CD4-positive, alpha-beta T cell (primary cell): Measurements from ENCODE around the gene AGAP1. TPM values are rescaled to one million over a fixed set of nuclear protein-coding genes. Genes with fewer than 3 reads are reported as not detected.

Experiments
- ATAC-seq: fragments of 200-7000 bp; cut with Tn5 transposase; one replicate; pipeline ENCODE4 v1.10.0; 2022; ENCODE audit warnings: mild to moderate bottlenecking; ENCODE audit not compliant: poor library complexity
- CTCF ChIA-PET: fragments of 350-600 bp; sonication (Branson Sonifier 250); formaldehyde crosslinking; loops from one replicate; lab custom pipeline; 2021; ENCODE audit warnings: antibody characterized with exemption, inconsistent platforms; lab: Charles Lee
- POLR2A ChIA-PET: fragments of 350-600 bp; sonication (Branson Sonifier 250); formaldehyde crosslinking; loops from one replicate; lab custom pipeline; 2021; ENCODE audit warnings: antibody characterized with exemption, inconsistent platforms; lab: Charles Lee
- DNase-seq, 14 experiments: peaks; one replicate each; pipeline ENCODE4 v3.0.0-alpha.2; 2013 to 2020; ENCODE audit warnings: mixed read lengths in 2 of 14
- H3K27ac ChIP-seq, 2 donors: one replicate each; pipeline versions ENCODE4 v1.5.1 to v1.7.0; 2013; ENCODE audit warnings: low read length in 2 of 2, low read depth in 1 of 2, mild to moderate bottlenecking in 1 of 2
- H3K27me3 ChIP-seq, 2 experiments: 1 replicate in 1 of 2; 2 replicates in 1 of 2; pipeline versions ENCODE4 v1.6.1 to v1.7.0; 2013; ENCODE audit warnings: low read length in 2 of 2, control low read depth in 1 of 2, mild to moderate bottlenecking in 1 of 2, moderate library complexity in 1 of 2; ENCODE audit not compliant: insufficient read depth in 2 of 2, control insufficient read depth in 1 of 2
- H3K36me3 ChIP-seq: one replicate; pipeline ENCODE4 v1.6.1; 2013; ENCODE audit warnings: low read length, control low read depth; ENCODE audit not compliant: insufficient read depth
- H3K4me1 ChIP-seq: one replicate; pipeline ENCODE4 v1.6.1; 2013; ENCODE audit warnings: low read length, control low read depth; ENCODE audit not compliant: insufficient read depth
- H3K4me3 ChIP-seq: one replicate; pipeline ENCODE4 v1.5.1; 2013; ENCODE audit warnings: mild to moderate bottlenecking, low read length, moderate library complexity
- H3K9me3 ChIP-seq, 2 experiments: 1 replicate in 1 of 2; 2 replicates in 1 of 2; pipeline versions ENCODE4 v1.6.1 to v1.7.0; 2013; ENCODE audit warnings: low read length in 2 of 2, mild to moderate bottlenecking in 2 of 2, control low read depth in 1 of 2, moderate library complexity in 1 of 2; ENCODE audit not compliant: control insufficient read depth in 1 of 2, insufficient read depth in 1 of 2
- H3K27ac Mint-ChIP-seq: one replicate; pipeline ENCODE4 v1.8.0; 2020; ENCODE audit warnings: mixed read lengths
- H3K27me3 Mint-ChIP-seq: one replicate; pipeline ENCODE4 v1.8.0; 2021; ENCODE audit warnings: mixed read lengths
- H3K36me3 Mint-ChIP-seq: one replicate; pipeline ENCODE4 v1.8.0; 2021; ENCODE audit warnings: low read depth, mixed read lengths
- H3K4me1 Mint-ChIP-seq: one replicate; pipeline ENCODE4 v1.8.0; 2021; ENCODE audit warnings: low read depth, mixed read lengths
- H3K4me3 Mint-ChIP-seq: one replicate; pipeline ENCODE4 v1.8.0; 2020; ENCODE audit warnings: mild to moderate bottlenecking, mixed read lengths
- H3K9me3 Mint-ChIP-seq: one replicate; pipeline ENCODE4 v1.8.0; 2020; ENCODE audit warnings: mixed read lengths
- intact Hi-C, 2 experiments: fragments of 100-400 bp; cut with DNase I in 1 of 2; cut with micrococcal nuclease in 1 of 2; formaldehyde crosslinking; loops; one replicate each; pipeline versions ENCODE4 v1.15.1 to v1.9.0; 2023 to 2025; cut with DNase I, micrococcal nuclease
- total RNA-seq, 174 experiments: library from RNA in 2 of 174; stranded (reverse) in 2 of 174; gene quantifications; one replicate each; pipeline ENCODE4 v1.2.3 and lab custom pipeline; 2021 to 2026
- TF ChIP-seq, protein P1 (sequence below): fragments of 200-600 bp; IDR thresholded peaks from one replicate; pipeline ENCODE4 v1.8.0; 2022; ENCODE audit warnings: antibody characterized with exemption, mild to moderate bottlenecking

Gene AGAP1
- total RNA-seq, 2 experiments from 2014 or later: 2.6 to 3.1 TPM

DNA sequence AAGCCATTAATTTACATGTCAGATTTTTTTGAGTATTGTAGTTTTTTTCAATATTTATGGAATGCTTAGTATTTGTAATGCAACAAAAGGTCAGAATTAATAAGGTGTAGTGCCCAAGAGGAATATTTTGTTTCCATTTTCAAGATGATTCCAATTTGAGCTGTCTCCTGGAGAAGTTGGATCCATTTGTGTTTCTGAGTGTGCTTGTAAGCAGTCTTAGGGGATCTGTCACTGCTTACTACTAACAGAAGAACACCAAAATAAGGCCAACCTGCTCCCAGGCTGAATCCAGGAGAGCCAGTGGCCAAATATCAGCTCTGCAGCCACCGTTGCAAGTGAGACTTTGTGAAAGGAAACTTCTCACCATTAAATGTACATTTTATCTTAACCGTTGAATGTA lies 129.9 kb downstream of the AGAP1 start:
- no peak overlapping the region for H3K4me3 Mint-ChIP-seq
- Histone ChIP-seq H3K4me3 (no peak overlapping the region), H3K27ac (no peak overlapping the region), H3K9me3 (no peaks in the 10 kb centered on the region), H3K36me3 (no peaks in the 10 kb centered on the region), H3K27me3 (no peaks in the 10 kb centered on the region), H3K4me1 (no peaks in the 10 kb centered on the region)
- H3K27me3 Mint-ChIP-seq: no peaks in the 10 kb centered on the region
- no peak overlapping the region for H3K27ac Mint-ChIP-seq
- H3K9me3 Mint-ChIP-seq: no peaks in the 10 kb centered on the region
- ATAC-seq: no peak
- ChIA-PET POLR2A (no interaction called here), CTCF (no interaction called here)
- no peaks in the 10 kb centered on the region for H3K4me1 Mint-ChIP-seq
- DNase-seq: no peak
- TF ChIP-seq, protein P1, sequence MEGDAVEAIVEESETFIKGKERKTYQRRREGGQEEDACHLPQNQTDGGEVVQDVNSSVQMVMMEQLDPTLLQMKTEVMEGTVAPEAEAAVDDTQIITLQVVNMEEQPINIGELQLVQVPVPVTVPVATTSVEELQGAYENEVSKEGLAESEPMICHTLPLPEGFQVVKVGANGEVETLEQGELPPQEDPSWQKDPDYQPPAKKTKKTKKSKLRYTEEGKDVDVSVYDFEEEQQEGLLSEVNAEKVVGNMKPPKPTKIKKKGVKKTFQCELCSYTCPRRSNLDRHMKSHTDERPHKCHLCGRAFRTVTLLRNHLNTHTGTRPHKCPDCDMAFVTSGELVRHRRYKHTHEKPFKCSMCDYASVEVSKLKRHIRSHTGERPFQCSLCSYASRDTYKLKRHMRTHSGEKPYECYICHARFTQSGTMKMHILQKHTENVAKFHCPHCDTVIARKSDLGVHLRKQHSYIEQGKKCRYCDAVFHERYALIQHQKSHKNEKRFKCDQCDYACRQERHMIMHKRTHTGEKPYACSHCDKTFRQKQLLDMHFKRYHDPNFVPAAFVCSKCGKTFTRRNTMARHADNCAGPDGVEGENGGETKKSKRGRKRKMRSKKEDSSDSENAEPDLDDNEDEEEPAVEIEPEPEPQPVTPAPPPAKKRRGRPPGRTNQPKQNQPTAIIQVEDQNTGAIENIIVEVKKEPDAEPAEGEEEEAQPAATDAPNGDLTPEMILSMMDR: no peak
- no peaks in the 10 kb centered on the region for H3K36me3 Mint-ChIP-seq
- intact Hi-C loops: no loop called here

DNA sequence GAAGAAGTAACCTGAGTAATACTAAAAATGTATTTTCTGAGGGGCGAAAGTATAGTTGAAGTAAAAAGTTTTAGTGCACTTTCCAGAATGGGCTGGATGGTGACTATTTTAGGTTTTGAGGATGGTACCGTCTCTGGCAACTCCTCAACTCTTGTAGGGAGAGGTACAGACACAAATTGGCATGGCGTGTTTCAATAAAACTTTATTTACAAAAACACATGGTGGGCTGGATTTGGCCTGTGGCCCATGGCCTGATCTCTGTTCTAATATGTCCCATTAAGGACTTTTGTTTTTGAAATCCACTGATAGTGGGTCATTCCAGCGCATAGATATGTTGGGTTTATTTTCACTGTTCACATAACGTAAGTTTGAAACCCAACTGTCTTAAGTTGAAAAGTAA lies 132.8 kb downstream of the AGAP1 start:
- TF ChIP-seq, protein P1: no peak
- POLR2A ChIA-PET: no interaction called here
- Mint-ChIP-seq H3K4me3 (no peak overlapping the region), H3K9me3 (no peaks in the 10 kb centered on the region), H3K36me3 (no peaks in the 10 kb centered on the region), H3K27ac (no peak overlapping the region), H3K4me1 (no peaks in the 10 kb centered on the region), H3K27me3 (peaks cover 2% of the 10 kb centered on the region)
- ATAC-seq (no peak), DNase-seq (no peak)
- Histone ChIP-seq H3K36me3 (no peaks in the 10 kb centered on the region), H3K9me3 (peaks cover 0 to 4% of the 10 kb centered on the region in 2 experiments), H3K27ac (no peak overlapping the region), H3K4me3 (no peak overlapping the region), H3K4me1 (no peaks in the 10 kb centered on the region), H3K27me3 (no peaks in the 10 kb centered on the region)
- intact Hi-C loops: no loop called here
- CTCF ChIA-PET: no interaction called here

DNA sequence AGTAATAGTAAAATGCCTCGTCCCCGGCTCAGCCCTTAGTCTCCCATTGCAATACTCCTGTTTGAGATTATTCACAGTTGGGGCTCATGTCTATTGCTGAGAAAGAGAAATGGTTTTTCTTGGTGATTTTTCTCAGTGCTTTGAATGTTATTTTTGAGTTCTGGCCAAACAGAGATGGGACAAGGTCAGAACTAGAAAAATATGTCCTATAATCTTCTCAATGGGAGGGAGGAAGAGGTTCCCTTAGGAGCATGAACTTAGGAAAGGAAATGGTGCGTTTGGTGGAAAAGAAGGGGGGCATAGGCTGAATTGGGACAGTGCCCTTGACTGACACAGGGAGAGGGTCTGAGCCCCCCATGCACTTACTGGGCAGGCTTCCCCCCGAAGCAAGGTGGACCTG lies 133.8 kb downstream of the AGAP1 start:
- peaks cover 6% of the 10 kb centered on the region for H3K27me3 Mint-ChIP-seq
- ChIA-PET POLR2A (no interaction called here), CTCF (no interaction called here)
- H3K36me3 Mint-ChIP-seq: no peaks in the 10 kb centered on the region
- no peak overlapping the region for H3K4me3 Mint-ChIP-seq
- TF ChIP-seq, protein P1: no peak
- Histone ChIP-seq H3K4me3 (no peak overlapping the region), H3K27ac (no peak overlapping the region), H3K4me1 (no peaks in the 10 kb centered on the region), H3K9me3 (peaks cover 0 to 4% of the 10 kb centered on the region in 2 experiments), H3K27me3 (peaks cover 0 to 2% of the 10 kb centered on the region in 2 experiments), H3K36me3 (no peaks in the 10 kb centered on the region)
- H3K4me1 Mint-ChIP-seq: no peaks in the 10 kb centered on the region
- no peak for DNase-seq
- no peaks in the 10 kb centered on the region for H3K9me3 Mint-ChIP-seq
- ATAC-seq: no peak
- intact Hi-C loops: no loop called here
- H3K27ac Mint-ChIP-seq: no peak overlapping the region
